Globus pallidus (tissue), 1 donor: ENCODE measurements around the gene SZT2.
"Not testable (repeated sequence)": the region's sequence is repeated elsewhere in the genome, so short reads cannot be mapped to it uniquely, and the experiment has no call there.

Experiments used
- DNase-seq: peaks from one replicate; pipeline ENCODE4 v3.0.0-alpha.2; 2015; ENCODE audit warnings: low spot score

The SZT2 gene

GRCh38 chr1:43491061-43491460 lies 101.4 kb downstream of the SZT2 start:
- DNase-seq: no peak

- no peak for DNase-seq
Measured at GRCh38 chr1:43492826-43493225, 103.1 kb downstream of the SZT2 start.

- DNase-seq: no peak
Measured at GRCh38 chr1:43493661-43494450, 104.2 kb downstream of the SZT2 start.

GRCh38 chr1:43495204-43495603 lies 105.5 kb downstream of the SZT2 start:
- DNase-seq: no peak

GRCh38 chr1:43499898-43500297 lies 110.2 kb downstream of the SZT2 start:
- DNase-seq: no peak

- DNase-seq: not testable (repeated sequence)
Measured at GRCh38 chr1:43501806-43502205, 112.1 kb downstream of the SZT2 start.

- DNase-seq: no peak
Measured at GRCh38 chr1:43503534-43503933, 113.8 kb downstream of the SZT2 start.
